AG10803 (cell line): Measurements from ENCODE around the gene BLOC1S5.

Experiments
- DNase-seq: peaks from one replicate; pipeline ENCODE4 v3.0.0; 2010; ENCODE audit warnings: low read depth
- H3K4me3 ChIP-seq: 2 replicates; pipeline ENCODE4 v1.5.1; 2011; ENCODE audit warnings: mild to moderate bottlenecking, low read length, control low read depth
- TF ChIP-seq, protein P1 (sequence below): conservative IDR thresholded peaks from 2 replicates; pipeline ENCODE4 v1.5.1; 2011; ENCODE audit warnings: mild to moderate bottlenecking, low read length, control low read depth, inconsistent platforms

BLOC1S5 gene

DNA sequence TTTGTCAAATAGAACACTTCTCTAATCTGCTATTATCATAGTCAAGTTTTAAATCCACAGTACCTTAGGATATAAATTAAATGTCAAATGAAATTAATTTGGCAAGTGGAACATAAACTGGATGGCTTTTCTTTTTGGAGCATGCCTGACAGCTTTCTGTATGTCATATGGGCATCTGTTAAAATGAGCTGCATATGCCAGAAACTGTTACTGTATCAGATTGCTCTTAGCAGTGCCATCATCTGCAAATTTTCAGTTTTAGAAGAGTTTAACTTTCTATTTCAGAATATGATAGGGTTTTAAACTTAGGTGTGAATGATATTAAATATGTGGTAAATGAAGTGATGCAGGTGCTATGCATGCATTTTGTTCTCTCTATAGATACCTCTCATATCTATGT, 41.6 kb upstream of the BLOC1S5 start:
- TF ChIP-seq, protein P1, sequence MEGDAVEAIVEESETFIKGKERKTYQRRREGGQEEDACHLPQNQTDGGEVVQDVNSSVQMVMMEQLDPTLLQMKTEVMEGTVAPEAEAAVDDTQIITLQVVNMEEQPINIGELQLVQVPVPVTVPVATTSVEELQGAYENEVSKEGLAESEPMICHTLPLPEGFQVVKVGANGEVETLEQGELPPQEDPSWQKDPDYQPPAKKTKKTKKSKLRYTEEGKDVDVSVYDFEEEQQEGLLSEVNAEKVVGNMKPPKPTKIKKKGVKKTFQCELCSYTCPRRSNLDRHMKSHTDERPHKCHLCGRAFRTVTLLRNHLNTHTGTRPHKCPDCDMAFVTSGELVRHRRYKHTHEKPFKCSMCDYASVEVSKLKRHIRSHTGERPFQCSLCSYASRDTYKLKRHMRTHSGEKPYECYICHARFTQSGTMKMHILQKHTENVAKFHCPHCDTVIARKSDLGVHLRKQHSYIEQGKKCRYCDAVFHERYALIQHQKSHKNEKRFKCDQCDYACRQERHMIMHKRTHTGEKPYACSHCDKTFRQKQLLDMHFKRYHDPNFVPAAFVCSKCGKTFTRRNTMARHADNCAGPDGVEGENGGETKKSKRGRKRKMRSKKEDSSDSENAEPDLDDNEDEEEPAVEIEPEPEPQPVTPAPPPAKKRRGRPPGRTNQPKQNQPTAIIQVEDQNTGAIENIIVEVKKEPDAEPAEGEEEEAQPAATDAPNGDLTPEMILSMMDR: no peak
- H3K4me3 ChIP-seq: no peak overlapping the region
- DNase-seq: no peak

DNA sequence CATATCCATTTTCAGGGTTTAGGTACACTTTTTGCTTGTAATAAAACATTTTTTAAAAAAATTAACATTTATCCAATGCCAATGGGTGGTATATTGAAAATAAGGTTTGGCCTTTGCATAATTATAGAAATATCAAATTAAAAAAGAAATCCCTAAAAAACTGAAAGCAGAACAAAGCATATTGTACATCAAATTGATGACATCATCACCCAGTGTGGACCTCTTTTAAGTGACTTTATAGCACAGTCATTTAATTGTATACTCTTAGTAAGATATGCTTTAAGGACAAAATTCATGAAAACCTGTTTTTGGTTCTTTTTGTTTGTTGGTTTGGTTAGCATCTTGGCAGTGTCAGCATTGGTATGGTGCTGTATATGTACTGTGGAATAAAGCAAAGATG, 39.5 kb upstream of the BLOC1S5 start:
- TF ChIP-seq, protein P1: no peak
- H3K4me3 ChIP-seq: no peak overlapping the region
- DNase-seq: no peak

DNA sequence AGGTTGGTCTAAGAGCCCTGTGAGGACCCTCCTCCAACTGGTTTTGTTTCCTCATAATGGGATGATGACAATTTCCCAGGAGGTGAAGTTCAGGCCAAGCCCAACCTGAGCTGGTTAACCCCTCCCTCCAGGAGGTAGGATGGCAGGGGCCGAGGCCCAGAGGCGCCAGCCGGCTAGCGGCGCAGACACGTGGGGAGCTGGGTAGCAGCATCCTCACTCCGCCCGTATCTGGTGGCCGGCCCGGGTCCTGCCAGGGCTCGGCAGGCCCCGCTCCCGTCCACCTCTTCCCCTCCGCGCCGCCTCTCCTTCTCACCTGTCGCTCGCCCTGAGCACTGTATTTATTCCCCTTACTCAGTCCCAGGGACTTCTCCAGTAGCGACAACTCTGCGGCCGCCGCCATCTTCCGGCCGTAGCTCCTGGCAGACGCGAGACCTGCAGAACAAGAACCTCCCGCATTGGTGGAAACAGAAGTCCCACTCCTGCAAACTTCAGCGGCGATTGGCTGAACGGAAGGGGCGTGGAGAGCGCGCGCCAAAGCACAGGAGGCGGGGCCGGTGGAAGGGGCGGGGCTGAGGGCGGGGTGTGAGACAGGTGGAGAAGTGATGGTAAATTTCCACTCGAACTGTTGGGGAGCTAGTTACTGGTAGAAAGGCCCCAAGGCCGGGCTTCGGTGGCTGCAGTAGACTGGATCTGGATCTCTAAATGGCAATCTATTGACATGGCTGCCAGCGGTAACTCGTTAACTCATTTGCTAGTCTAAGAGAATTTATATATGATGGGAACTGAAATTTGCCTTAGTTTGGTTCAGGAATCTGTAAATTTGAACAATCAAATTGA, 38.2 kb upstream of the BLOC1S5 start, which contains the start of gene EEF1E1:
TSS of gene EEF1E1 (minus strand) at position 427 of the 837 bp plus-strand sequence. CDS start at position 400, 27 bp downstream.
- H3K4me3 ChIP-seq: peak within 1 kb of the TSS; percentile 89
- peak; percentile 91 for DNase-seq
- TF ChIP-seq, protein P1: no peak

DNA sequence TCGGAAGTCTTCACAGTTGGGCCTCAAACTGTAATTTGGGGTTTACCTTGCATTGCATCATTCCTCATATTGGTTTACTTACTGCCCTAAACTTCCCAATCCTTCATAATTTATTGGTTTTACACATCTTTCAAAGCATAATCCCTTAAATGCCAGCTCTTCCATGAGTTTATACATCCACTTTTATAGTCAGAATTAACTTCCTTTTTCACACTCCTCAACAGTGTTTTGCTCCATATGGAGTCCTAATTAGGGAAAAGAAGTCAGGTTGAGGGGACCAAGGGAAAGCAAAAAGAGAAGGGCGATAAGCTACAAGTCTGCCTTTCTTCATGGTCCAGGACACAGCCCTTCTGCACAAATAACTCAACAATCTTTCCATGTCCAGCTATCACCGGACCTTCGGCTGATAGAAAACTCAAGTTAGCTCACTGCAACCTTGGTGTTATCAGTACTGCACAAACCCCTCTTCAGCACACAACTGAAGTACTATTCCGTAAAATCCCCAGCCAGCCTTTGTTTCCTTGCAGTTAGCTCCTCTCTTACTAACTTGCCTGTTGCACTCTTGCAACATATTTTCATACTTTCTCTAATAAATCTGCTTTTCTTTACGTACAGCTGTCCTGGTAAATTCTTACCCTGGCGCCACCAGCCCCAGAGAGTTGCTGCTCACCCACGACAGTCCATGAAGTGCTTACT, 36.1 kb upstream of the BLOC1S5 start:
- TF ChIP-seq, protein P1: no peak
- no peak for DNase-seq
- H3K4me3 ChIP-seq: no peak overlapping the region

DNA sequence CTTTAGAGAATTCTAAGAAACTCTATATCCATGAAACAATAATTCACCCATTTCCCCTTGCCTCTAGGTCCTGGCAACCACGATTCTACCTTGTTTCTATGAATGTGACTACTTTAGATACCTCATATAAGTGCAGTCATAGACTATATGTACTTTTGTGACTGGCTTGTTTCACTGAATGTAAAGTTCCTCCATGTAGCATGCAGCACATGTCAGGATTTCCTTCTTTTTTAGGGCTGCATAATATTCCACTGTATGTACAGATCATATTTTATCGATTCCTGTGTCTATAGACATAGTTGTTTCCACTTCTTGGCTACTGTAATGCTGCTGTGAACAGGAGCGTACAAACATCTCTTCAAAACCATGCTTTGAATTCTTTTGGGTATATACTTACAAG, 26.5 kb upstream of the BLOC1S5 start:
- DNase-seq: no peak
- no peak overlapping the region for H3K4me3 ChIP-seq
- TF ChIP-seq, protein P1: no peak

DNA sequence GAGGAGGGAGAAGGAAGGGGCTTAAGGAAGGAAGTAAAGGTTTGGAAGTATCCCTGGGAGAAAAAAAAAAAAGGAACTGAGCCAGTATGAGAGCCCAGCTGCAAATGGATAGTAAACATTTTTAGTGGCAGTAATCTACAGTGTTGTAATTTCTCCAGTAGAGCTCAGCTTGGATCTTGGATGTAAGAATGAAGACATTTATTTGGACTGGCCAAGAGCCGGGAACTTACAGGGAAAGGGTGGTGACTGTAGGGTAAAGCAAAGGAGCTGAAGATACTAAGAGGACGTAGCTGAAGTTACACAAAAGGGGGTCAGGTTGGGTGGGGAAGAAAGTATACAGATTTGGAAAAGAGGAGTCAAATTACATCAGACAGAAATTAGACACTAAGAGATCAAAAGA, 24.7 kb upstream of the BLOC1S5 start:
- DNase-seq: no peak
- TF ChIP-seq, protein P1: no peak
- H3K4me3 ChIP-seq: no peak overlapping the region
